NCI-H345 treated with DMSO at 0.1 percent for 48 hours (cell line): ENCODE results near the gene QSOX2.

ENCODE experiments used
- DNase-seq: peaks from one replicate; lab custom pipeline; 2025; ENCODE audit not compliant: unreplicated experiment; lab: John Stamatoyannopoulos, UW

QSOX2 gene

DNA sequence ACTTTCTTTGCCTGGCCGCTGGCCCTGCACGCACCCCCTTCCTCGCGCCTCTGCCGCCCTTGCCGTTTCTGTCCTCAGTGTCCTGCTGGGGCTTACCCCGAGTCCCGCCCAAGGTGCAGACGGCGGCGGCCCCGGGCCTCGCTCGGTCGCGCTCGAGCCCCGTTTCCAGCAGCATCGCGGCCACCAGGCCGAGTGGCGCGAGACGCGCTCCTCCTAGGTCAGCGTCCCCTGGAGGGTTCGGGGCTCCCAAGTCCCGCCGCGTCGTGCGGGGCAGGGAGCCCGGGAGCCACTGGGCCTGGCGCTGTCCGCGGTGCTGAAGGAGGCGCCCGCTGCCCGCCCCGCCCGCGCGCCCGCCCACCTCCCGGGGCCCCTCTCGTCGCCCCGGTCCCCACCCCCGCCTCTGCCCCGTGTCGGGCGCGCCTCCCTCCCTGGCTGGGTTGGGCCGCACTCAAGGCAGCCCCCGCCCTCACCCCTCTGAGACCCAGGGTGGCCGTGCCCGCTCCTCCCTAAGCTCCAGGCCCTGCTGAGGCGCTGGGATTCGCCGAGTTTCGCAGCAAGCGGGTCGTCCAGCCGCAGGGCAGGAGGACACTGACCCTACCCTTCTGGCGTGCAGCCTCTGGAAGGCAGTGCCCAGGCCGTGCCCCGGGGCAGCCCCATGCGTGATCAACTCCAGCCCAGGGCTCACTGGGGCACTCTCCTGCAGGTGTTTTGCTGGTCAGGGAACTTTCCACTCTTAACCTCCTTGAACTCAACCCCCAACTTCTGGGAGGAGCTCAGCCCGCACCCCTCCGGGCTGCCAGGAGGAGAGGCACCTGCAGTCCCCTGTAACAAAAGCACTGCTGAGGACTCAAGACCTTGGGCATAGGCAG is 40.5 kb downstream of the QSOX2 start, which contains the start of gene LHX3:
Gene LHX3, minus strand, starts transcription at position 291 of the 869 bp plus-strand sequence. Its CDS starts 116 bp downstream, at position 175.
- no peak for DNase-seq

DNA sequence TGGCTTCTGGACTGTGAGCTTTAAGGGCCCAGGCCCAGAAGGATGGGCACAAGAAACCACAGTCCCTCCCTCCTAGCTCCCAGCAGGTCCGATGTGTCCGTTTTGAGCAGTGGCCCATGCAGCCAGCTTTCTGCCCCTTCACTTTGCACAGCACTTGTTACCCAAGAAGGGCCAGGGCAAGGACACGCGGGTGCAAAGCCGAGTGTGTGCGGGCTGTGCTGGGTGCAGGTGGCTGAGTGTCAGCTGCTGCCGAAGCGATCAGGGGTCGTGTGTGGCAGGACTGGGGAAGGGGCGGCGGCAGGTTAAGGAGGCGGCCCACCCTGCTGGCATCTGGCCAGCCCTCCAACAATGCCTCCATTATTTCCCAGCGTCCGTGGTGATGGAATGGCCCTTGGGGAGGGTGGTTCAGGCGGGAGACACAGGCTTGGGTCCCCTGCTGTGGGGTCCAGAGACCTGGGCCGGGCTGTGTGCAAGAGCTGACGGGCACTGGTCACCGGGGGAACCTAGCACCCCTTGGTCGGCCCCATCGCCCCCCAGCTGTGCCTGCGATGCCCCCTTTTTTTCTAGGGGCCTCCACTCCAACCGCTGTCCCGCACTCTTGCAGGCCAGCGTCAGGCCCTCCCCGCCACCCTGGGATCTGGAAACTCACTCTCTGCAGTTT is 41.3 kb downstream of the QSOX2 start:
- DNase-seq, result no peak

DNA sequence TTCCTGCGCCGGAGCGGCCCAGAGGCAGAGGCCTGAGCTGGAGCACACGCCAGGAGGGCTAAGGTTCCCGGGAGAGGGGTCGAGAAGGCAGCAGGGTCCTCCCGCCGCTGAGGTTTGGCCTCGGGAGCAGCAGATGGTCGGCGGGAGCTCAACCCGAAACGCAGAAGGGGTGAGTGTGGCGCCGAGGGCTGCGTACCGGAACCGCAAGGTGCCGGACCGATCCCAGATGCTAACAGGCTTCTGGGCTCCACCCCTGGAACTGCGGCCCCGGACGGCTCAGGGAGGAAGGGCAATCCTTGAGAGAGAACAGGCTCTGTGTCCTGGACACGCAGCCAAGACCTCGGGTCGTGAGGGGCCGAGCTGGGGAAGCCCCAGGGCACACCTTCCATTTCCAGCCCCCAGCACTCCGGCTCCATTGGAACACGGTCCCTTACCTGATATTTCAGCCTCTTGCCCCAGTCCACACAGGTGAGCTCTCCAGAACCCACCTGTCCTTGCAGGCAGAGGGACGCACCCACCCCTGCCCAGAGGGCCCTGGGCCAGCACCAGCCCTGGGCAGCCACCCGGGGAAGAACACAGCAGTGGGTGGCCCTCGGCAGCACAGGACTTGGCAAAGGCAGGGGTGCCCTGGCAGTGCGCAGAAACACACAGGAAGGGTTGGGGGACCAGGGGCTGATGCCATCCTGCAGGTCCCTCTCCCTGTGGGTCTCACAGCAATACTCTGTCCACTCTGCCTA is 42.0 kb downstream of the QSOX2 start:
- DNase-seq, result no peak

DNA sequence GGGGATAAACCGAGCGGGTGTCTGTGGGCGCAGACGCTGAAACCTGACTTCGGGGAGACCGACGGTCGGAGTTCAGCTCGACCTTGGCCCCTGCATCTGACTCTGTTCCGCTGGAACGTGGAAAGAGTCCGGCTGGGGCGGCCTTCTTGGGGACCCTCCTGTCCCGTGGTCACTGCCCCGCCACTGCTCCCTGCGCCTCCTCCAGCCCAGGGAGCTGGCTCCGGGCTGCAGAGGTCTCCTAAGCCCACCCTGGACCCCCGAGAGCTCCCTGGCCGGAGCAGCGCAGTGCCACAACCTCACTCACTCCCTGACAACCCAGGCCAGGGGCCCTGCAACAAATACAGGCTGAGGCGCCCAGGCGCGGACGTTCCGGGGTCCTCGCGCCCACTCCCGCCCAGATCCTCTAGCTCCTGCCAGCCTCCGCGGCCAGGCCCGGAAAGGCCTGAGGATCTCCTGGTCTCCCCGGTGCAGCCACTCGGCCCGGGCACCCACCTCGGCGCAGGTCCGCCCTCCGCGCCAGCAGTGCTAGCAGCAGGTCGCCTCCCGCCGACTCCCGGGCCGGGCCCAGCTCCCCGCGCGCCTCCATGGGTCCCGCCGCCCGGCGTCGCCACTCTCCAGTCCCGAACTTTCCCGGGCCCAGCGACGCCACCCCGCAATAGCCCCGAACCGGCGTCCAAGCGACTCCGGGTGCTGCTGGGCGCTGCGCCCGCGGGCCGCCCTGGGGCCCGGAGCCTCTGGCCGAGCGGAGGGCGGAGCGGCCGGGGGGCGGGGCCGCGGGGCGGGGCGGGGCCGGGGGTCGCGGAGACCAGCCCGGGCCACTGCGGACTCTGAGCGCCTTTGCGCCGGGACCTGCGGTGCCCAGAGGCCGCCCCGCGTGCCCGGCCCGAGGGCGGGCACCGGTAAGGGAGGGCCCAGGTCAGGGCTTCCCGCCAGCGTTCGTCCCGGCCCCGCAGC is 42.9 kb downstream of the QSOX2 start:
- no peak for DNase-seq

DNA sequence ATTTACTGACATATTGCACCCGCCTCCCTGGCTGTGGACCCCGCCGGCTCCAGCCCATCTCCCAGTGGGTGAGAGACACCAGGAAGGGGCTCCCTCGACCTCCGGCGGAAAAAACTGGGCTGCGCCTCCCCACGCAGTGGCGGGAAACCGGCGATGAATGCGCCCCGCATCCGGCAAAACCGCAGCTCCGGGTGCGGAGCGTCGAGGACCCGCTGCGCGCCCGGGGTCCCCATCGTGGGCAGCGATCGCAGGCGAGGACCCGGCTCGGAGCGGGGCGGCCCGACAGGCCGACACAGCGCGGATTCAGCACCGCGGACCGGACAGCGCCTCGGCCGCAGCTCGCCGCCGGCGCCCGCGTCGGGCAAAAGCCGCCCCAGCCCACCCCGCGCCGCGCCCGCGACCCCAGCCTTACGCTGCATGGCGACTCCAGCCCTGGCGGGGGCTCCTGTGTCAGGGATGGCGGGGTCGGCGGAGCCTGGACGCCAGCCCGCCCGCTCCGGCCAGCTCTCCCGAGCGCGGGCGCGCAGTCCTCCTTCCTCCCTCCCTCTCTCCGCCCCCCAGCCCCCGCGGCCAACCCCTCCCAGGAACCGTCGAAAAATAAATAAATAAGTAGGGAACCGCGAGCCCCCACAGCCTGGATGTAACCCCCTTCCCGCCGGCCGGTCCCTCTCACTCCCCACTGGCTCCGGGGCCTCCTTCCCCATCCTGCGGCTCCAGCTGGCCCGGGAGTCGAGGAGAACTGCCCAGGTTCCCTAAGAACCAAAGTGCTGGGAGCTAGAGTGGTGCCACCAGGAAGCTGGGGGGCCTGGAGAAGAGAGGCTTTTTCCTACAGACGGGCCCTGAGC is 43.8 kb downstream of the QSOX2 start:
- DNase-seq, result no peak

DNA sequence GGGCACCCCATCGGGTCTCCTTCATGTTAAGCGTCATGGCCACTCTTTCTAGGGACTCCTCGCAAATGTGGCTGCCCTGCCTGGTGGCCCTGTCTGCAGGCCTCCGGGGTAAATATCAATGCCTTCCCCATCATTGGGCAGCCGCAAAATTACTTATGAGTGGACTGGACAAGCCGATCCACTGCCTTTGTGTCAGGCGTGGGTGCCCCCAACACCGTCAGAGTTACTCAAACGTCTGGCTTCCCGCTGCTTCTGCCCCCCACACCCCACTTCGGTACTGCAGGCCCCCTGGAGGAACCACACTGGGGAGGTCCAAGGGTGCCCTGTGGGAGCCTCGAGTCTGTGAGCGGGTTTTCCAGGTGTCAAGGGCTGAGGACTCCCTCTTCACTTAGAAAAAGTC is 44.4 kb downstream of the QSOX2 start:
- DNase-seq, result no peak

DNA sequence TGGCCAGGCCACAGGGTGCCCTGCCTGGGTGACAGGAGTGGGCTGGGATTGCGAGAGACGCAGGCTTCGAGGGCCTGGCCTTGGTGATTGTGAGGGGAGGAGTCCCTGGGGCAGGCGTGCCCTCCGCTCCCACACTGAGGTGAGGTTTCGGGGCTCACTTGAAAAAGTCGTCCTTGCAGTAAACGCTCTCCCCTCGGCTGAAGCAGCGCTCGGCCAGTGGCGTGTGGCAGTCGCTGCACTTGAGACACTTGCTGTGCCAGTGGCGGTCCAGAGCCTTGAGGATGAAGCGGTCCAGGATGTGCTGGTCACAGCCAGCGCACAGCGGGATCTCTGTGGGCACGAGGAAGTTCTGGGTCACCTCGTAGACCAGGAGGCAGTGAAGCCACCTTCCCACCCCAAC is 45.2 kb downstream of the QSOX2 start:
- no peak for DNase-seq

DNA sequence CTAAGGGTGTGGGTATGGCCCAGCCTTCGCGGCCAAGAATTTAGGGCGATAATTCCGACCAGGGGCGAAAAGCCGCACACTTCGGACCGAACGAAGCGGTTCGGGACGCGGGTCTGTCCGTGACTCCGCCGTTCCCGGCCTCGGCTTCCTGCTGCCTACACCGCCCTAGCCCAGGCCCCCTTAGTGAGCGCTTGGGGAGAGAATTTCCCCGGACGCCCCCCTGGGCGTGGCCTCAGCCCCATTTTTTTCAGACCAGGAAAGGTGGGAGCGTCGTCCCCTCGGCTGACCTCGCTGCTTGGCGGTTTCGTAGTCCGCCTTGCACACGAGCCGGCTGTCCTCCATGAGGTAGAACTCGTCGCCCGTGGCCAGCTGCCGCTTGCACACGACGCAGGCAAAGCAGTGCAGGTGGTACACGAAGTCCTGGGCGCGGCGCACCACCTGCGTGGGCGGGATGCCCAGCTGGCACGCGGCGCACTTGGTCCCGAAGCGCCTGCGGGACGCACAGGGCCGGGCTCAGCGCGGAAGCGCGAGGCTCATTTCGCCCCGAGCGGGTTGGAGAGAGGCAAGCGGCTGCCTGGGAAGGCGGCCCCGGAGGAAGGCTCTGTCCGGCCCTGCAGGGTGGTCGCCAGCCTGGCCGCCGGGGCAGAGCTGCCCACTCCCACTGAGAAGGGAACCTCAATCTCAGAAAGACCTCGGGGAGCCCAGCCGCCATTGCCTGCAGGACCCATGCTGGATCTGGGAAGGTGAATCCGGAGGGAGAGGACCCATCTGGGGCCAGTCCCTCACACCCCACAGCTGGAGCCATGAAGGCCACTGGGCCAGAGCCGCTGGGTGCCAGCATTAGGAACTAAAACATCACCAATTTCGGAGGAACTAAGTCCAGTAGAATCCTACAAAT is 46.0 kb downstream of the QSOX2 start:
- DNase-seq, result no peak

DNA sequence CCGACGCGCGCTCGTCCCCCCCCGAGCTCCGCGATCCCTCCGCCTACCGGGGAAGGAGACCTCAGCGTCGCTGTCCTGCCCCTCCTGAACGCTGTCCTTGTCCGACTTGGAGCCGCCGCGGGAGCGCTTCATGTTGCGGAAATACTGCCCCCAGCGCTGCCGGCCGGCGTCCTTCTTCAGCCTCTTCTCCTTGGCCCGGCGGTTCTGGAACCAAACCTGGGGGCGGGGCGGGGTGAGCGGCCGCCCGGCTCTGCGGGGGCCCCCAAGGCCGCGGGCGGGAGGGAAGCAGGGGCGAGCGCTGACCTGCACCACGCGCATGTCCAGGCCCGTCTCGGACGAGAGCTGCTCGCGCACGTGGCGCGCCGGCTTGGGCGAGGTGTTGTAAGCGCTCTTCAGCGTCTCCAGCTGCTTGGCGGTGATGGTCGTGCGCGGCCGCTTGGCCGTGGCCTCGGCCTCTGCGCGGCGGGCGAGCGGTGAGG is 47.0 kb downstream of the QSOX2 start:
- DNase-seq, result no peak

DNA sequence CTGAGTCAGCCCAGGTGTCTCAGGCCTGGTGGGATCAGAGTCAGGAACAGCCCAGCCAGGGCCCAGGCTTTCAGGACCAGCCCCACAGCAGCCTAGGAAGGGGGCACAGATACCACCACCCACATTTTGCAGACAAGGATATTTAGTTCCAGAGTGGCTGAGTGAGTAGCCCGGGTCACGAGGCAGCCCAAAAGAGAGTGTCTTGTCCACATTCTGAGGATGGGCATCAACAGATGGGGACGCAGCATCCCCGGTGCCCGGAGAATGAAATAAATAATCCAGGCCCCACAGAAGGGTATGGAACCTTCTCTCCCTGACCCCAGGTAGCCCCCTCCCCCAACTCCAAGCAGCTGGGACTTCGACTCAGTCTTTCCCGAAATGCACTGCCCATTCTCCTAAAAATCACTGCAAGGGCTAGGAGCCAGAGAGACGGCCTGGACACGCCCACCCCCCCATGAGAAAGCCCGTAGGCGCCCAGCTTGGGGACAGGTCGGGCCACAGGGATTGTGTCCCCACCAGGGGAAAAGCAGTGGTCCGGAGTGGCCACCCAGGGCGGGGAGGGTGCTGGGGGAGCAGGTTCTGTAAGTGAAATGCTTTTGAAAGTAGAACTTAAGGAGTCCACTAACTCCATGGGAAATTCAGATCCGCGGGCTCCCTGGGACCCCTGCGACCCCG is 47.5 kb downstream of the QSOX2 start:
- DNase-seq, result no peak

DNA sequence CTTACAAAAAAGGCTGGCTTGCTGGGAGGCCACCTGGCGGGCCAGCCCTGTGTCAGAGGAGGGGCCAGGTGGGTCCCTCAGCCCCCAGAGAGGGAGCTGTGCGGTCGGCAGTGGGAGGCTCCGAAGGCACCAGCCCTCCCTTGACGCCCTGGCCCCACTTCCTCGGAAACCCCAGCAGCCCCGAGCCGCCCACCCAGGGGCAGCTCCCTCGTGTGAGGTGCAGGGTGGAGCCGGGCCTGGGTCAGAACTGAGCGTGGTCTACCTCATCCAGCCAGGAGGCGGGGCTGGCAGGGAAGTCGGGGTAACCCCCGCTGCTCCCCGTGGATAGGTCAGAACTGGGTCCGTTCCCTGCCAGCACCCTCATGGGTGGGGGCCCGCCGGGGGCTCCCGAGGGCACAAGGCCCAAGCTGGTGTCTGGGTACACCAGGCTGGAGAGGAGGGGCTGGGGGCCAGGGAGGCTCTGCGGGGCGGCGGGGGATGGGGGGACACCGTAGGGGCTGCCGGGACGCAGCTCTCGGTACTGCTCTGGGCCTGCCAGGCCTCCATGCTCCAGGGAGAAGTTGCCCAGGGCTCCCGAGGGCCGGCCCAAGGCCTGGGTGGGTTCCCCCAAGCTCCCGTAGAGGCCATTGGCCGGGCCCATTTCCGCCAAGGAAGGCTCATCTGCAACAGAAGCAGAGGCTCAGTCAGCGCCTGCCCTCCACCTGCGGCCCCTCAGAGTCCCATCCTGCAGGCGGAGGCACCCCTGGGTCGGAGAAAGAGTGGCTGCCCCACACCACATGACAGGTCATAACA is 48.3 kb downstream of the QSOX2 start:
- DNase-seq, result no peak

DNA sequence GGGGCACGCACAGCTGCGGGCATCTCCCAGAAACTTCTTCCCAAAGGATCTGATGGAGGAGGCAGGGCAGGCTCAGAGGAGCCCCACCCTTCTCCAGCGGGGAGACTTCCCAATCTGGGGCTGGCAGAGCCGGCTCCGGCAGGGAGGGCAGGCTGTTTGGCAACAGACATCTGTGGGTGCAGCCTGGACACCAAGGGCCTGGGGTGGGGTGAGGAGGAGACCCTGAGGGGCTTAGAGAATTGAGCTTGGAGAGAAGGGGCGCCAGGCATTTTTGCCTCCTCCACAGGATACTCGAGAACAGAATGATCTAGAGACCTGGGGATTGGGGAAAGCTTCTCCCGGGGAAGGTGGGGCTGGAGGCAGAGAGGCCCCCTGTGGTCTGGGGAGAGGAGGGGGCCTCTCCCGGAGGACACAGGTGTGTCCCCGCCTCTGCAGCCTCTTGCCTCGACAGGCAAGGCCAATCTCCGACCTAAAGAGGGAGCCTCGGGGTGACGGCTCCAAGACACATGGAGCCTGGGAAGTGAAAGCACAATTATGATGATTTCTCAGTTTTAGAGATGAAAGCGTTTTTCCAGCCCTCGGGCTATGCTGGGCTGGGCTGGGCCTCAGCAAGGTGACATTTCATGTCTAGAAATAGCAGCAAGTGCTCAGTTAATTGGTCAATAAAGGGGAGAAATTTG is 49.1 kb downstream of the QSOX2 start:
- DNase-seq, result no peak

DNA sequence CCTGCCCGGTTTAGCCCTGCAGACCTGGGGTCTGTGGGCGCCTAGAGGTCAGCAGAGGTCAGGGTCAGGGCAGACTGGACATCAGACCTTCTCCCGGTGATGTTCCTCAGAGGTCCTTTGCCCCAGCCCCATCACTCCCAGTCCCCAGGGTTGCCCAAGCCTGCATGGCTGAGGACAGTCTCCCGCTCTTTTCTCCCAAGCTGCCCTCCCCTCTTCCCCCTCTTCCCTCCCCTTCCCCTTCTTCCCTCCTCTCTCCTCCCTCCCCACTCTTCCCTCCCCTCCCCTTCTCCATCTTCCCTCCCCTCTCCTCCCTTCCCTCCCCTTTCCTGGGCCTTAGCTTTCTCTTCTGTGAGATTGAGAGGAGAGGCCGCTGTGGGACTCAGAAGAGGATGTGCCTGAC is 51.1 kb downstream of the QSOX2 start:
- DNase-seq, result no peak

DNA sequence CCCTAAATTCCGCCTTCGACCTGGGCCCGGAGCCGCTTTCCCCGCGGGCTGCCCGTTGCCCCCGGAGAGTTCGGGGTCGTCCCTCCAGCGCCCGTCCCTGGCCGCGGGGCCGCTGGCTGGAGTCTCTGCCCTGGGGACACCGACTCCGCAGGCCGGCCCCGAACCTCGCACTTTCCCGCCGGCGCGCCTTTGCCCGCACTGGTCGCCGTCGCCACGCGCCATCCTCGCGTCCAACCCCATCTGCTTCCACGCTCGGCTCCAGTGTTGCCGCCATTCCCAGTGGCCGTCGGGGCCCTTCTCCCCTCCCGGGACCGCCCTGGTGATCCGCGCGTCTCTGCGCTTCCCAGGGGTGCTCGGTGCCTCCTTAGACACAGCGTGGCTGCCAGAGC is 51.7 kb downstream of the QSOX2 start:
- DNase-seq, result no peak

DNA sequence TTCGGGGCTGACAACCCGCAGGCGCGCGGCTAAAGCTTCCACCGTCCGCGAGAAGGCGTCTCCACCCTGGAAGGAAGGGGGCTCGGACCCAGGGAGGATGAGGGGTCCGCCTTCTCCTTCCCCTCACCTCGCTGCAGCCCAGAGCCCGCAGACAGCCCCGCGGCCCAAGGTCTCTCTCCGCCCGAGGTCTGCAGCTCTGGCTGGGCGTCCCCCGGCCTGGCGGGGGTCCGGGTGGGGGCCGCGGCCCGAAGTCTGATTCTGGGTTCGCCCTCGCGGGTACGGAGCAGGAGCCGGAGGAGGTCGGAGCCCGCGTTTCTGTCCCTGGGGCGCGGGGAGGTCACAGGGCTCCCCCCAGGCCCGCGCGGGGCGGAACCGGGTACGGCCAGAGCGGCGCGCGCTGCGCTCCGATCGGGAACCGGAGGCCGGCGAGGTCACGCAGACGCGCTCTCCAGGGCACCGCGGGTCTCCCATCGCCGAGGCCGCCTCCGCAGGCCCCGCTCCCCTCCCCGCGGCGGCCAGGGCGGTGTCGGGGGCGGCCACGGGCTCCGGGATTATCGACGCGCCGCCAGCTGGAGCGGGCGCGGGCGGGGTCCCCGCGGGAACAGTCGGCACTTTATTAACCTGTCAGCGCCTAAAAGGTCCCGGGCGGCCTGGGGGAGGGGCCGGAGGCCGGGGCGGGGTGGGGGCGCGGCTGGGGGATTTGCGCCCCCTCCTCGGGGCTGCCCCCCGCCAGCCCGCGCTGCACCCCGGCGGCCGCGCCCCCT is 52.3 kb downstream of the QSOX2 start:
- DNase-seq, result no peak
